HG02943 (cell line): ENCODE results near the gene LRCH4.

Experiments used
- ATAC-seq: cut with Tn5 transposase; IDR thresholded peaks from one replicate; pipeline ENCODE4 v1.9.1; 2021; ENCODE audit warnings: mild to moderate bottlenecking, low read depth, moderate library complexity; ENCODE audit not compliant: unreplicated experiment

Gene LRCH4

GRCh38 chr7:100585511-100586265 lies at the start of gene LRCH4:
Gene LRCH4 (minus strand): TSS chr7:100586129. CDS start chr7:100586100, 29 bp downstream.
- no peak for ATAC-seq

- no peak for ATAC-seq
Observed at GRCh38 chr7:100632951-100633717, 47.2 kb upstream of the LRCH4 start.

DNA sequence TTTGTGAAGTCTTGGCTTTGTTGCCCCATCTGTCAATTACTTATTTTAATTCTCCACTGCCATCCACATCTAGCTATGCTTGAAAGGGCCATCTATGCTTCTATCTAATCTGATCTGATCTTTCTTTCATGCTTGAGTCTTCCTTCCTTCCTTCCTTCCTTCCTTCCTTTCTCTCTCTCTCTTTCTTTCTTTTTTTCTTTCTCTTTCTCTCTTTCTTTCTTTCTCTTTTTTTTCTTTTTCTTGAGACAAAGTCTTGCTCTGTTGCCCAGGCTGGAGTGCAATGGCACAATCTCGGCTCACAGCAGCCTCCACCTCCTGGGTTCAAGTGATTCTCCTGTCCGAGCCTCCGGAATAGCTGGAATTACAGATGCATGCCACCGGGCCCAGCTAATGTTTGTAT lies 44.1 kb upstream of the LRCH4 start:
- ATAC-seq: no peak

- no peak for ATAC-seq
Observed at GRCh38 chr7:100629117-100629716, 43.3 kb upstream of the LRCH4 start.

GRCh38 chr7:100627238-100627549 lies 41.3 kb upstream of the LRCH4 start:
- no peak for ATAC-seq

DNA sequence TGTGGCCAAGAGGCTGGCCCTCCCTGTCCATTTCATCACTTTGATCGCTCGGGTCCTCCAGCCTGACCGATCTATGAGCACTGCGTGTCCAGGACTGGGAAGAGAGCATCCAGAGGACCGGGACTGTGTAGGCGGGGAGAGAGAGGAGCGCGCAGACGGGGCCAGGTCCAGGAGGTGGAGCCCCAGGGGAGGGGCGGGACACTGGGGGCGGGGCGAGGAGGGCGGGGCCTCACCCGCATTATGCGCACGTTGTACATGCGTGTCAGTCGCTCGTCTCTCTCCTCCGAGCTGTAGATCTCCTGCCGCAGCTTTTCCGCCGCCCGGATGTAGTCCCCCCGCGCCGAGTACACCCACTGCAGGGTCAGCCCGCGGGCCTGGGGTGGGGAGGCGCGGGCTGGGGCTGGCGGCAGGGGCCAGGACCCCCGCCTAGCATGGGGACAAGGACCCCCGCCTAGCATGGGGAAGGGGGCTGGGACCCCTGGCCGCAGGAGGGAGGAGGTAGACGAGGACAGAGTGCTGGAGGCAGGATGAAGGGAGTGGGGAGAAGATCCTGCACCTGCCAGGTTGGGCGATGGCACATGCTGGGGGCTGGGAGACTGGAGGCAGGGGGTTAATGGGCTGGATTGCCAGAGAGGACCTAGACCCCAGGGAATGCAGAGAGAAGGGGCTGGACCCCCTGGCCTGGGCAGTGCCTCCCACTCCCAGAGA lies 40.8 kb upstream of the LRCH4 start:
- ATAC-seq: no peak

DNA sequence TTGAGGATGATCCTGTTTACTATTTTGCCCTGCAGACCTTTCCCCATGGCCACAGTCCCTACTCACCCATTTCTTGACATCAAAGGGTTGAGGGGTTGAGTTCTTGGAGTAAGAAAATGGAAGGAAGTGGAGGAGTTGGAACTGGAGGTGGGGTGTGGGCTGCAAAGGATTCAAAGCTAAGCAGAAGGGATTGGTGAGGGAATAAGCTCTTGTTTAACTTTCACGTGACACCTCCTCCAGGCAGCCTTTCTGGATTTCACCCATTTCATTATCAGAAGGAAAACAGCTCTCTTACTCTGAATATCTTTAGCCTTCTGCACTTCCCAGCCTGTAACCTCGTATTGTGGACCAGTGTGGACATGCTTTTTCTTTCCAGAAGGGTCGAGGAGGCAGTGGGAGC lies 40.1 kb upstream of the LRCH4 start:
- ATAC-seq: no peak

DNA sequence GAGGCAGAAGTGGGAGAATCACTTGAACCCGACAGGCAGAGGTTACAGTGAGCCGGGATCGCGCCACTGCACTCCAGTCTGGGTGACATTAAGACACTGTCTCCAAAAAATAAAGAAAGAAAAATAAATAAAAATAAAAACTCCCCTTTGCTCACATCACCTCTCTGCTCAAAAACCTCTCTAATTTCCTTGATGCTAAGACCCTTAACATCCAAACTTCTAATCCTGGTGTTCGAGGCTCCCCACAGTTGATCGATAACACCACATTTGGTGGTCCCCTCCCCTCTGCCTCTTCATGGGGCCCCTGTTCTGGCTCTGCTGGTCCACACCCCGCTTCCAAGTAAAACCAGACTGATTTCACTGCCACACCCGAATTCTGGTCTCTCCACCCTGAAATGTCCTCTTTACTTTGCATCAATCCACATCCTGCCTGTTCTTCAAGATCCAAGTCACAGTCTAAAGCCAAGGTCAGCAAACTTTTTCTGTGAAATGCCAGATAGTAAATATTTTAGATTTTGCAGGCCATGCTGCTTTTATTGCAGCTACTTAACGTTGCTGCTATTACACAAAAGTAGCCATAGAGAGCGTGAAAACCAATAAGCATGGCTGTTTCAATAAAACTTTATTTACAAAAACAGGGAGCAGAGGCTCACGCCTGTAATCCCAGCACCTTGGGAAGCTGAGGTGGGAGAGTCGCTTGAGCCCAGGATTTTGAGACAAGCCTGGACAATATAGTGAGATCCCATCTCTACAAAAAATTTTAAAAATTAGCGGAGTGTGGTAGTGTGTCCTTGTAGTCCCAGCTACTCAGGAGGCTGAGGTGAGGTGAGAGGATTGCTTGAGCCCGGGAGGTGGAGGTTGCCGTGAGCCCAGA lies 38.3 kb upstream of the LRCH4 start:
- no peak for ATAC-seq

DNA sequence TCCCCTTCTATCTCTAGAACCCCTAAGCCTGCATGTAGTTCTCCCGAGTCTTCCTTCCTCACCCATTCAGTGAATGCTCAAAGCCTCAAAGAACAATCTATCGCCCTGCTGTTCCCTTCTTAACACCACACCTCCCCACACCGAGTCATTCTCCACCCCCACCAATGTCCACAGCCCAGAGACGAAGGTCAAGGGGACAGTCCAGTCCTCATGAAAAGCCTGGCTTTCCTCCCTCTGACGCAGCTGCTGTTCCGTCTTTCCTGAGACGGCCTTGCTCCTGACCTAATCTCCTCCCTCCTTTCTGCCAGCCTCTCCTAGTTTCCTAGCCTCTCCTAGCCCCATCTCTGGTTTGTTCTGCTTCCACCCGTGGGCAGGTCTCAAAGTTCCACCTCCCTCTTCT lies 35.6 kb upstream of the LRCH4 start:
- no peak for ATAC-seq

- ATAC-seq: no peak
Observed at GRCh38 chr7:100620804-100621203, 34.9 kb upstream of the LRCH4 start.

DNA sequence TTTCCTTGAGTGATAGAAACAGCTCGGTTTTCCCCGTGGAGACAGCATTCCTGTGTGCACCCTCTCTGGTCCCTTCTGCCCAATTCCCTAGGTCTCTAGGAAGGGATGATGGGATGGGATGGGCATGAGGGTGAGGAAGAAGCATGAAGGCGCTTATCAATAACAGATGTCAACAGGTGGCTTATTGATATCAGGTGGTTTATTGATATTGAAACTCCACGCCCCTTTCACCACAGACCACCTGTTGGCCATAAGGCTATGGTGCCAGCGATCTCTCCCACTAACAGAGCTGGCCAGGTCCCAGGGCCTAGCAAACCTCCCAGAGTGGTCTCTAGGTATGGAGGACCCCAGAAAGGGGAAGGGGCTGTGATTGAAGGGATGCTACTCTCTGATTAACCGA lies 34.3 kb upstream of the LRCH4 start:
- ATAC-seq: no peak

DNA sequence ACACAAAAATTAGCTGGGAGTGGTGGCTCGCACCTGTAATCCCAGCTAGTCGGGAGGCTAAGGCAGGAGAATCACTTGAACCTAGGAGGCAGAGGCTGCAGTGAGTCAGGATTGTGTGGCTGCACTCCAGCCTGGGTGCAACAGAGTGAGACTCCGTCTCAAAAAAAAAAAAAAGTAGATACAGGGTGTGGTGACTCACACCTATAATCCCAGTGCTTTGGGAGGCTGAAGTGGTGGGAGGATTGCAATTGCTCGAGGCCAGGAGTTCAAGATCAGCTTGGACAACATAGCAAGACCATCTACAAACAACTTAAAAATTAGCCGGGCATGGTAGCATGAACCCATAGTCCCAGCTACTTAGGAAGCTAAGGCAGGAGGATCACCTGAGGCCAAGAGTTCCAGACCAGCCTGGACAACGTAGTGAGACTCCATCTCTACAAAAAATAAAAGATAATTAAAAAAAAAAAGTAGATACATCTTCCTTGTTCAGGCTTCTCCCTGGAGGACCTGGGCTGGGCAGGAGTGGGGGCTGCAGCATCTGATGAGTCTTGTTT lies 28.5 kb upstream of the LRCH4 start:
- no peak for ATAC-seq

GRCh38 chr7:100613412-100614175 lies 27.7 kb upstream of the LRCH4 start:
- ATAC-seq: no peak

DNA sequence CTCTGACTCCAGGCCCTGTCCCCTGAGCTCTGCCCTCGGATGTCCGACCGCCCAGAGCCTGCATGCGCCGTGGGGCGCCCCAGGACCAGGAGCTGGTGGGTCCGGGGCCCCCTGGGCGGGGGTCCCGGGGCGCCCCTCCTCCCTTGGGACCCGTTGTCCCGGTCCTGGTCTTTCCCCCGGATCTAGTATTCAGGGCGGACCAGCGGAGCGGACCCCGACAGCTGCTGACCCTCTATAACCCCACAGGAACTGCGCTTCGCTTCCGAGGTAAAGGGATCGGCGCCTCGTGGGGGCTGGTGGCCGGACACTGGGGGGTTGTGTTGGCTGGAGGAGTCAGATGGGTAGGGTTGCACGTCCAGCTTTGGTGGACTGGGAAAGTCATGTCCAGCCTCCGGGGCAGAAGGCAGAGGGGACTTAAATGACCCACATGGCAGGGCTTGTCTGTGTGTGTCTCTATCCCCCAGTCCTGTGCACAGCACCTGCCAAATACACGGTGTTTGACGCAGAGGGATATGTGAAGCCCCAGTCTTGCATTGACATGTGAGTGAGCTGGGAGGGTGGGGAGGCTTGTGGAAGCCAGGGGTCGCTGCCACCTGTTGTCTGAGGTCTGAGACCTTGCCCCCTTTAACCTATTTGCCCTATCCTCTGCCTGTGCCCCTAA lies 26.9 kb upstream of the LRCH4 start:
- ATAC-seq: peak; percentile 3

DNA sequence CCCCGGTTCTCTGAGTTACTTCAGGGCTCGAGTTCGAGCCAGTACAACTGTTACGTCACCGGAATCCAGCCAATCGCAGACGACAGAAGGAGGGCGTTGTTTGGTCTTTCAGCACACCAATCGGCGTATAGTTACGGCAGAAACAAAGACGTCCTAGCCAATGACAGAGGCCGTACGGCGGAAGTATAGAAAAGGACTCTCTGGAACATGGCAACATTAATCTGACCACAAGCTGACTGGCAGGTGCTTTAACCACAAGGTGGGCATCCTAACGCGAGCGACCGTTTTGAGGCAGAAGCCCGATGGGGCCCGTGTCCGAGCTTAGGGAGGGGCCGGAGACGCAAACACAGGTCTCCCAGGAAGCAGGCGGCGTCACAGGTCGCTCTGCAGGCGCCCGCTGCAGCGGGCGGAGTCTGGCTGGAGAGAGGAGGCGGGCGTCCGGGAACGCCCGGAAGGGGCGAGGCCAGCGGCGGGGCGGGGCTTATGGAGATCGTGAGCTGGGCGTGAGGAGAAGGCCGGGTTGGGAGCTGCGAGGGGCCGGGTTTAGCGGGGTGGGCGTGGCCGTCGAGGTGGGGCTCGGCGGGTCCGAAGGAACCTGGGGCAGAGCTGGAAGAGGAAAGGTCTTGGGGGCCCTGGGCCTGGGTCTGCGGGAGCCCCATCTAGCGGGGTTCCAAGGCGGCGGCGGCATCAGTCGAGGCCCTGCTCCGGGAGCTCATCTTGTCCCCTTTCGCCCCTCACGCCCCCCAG lies 26.2 kb upstream of the LRCH4 start, which contains the start of gene MOSPD3:
Gene MOSPD3, plus strand, starts transcription at position 558 of the 747 bp plus-strand sequence. CDS start 252 bp downstream, outside the sequence.
- peak; percentile 91 for ATAC-seq

GRCh38 chr7:100609958-100610357 lies 24.0 kb upstream of the LRCH4 start:
- ATAC-seq: no peak

GRCh38 chr7:100607111-100607510 lies 21.2 kb upstream of the LRCH4 start:
- no peak for ATAC-seq

DNA sequence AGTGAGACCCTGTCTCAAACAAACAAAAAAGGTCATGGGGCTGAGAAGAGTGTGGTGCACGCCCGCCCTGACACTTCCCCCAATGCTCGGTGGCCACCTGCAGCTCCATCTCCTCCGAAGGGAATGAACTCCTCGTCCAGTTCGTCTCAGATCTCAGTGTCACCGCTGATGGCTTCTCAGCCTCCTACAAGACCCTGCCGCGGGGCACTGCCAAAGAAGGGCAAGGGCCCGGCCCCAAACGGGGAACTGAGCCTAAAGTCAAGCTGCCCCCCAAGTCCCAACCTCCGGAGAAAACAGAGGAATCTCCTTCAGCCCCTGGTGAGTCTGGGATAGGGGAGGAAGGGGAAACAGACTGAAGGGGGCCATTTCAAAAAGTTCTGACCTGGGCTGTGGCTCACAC lies 20.4 kb upstream of the LRCH4 start:
- ATAC-seq: no peak
